OCI-LY1 (cell line): ENCODE results near the gene MACROD1.

Experiments
- H2AFZ ChIP-seq: fragments of 200-600 bp; sonication (generic), shearing (Covaris generic); 2 replicates; pipeline ENCODE4 v1.6.0; 2014; ENCODE audit warnings: antibody characterized with exemption, mild to moderate bottlenecking, low read length
- H3F3A ChIP-seq: fragments of 200-600 bp; sonication (generic), shearing (Covaris generic); 2 replicates; pipeline ENCODE4 v1.6.0; 2014; ENCODE audit warnings: mild to moderate bottlenecking, antibody characterized with exemption, low read length, moderate library complexity; ENCODE audit not compliant: insufficient read depth
- H3K27ac ChIP-seq: fragments of 200-600 bp; sonication (generic); 2 replicates; pipeline ENCODE4 v1.5.1; 2014; ENCODE audit warnings: low read length, mixed run types, mild to moderate bottlenecking, low read depth; ENCODE audit not compliant: poor library complexity, severe bottlenecking
- H3K27me3 ChIP-seq: fragments of 200-600 bp; sonication (generic); 2 replicates; pipeline ENCODE4 v1.6.0; 2014; ENCODE audit warnings: antibody characterized with exemption, mild to moderate bottlenecking, low read length, moderate library complexity; ENCODE audit not compliant: insufficient read depth
- H3K36me3 ChIP-seq: fragments of 200-600 bp; sonication (generic); 2 replicates; pipeline ENCODE4 v1.6.1; 2014; ENCODE audit warnings: mild to moderate bottlenecking, antibody characterized with exemption, low read length, moderate library complexity, mixed read lengths; ENCODE audit not compliant: insufficient read depth
- H3K4me1 ChIP-seq: fragments of 200-600 bp; sonication (generic); 2 replicates; pipeline ENCODE4 v1.5.1; 2014; ENCODE audit warnings: mild to moderate bottlenecking, low read length, moderate library complexity; ENCODE audit not compliant: insufficient read depth, severe bottlenecking
- H3K4me2 ChIP-seq: fragments of 200-600 bp; sonication (generic), shearing (Covaris generic); 2 replicates; pipeline ENCODE4 v1.6.1; 2014; ENCODE audit warnings: low read length
- H3K4me3 ChIP-seq: fragments of 200-600 bp; sonication (generic); 2 replicates; pipeline ENCODE4 v1.5.1; 2014; ENCODE audit warnings: low read length, low read depth, mild to moderate bottlenecking, mixed read lengths; ENCODE audit not compliant: poor library complexity, severe bottlenecking
- H3K79me2 ChIP-seq: fragments of 200-600 bp; shearing (Covaris generic); 2 replicates; pipeline ENCODE4 v1.6.1; 2016; ENCODE audit warnings: mixed run types, low read length, mixed read lengths; ENCODE audit not compliant: insufficient read depth
- H3K9ac ChIP-seq: fragments of 200-600 bp; sonication (generic), shearing (Covaris generic); 2 replicates; pipeline ENCODE4 v1.6.1; 2014; ENCODE audit warnings: mild to moderate bottlenecking, low read length, mixed read lengths
- H3K9me2 ChIP-seq: fragments of 200-600 bp; sonication (generic), shearing (Covaris generic); 2 replicates; pipeline ENCODE4 v1.6.1; 2014; ENCODE audit warnings: low read depth, mild to moderate bottlenecking, low read length, mixed read lengths
- H3K9me3 ChIP-seq: fragments of 200-600 bp; shearing (Covaris generic); 2 replicates; pipeline ENCODE4 v1.6.1; 2014; ENCODE audit warnings: low read length, mixed read lengths
- H4K20me1 ChIP-seq: fragments of 200-600 bp; sonication (generic), shearing (Covaris generic); 2 replicates; pipeline ENCODE4 v1.6.0; 2016; ENCODE audit warnings: mild to moderate bottlenecking, low read length; ENCODE audit not compliant: insufficient read depth
- EZH2 ChIP-seq: fragments of 200-600 bp; sonication (generic), shearing (Covaris generic); IDR thresholded peaks from 2 replicates; pipeline ENCODE4 v1.8.0; 2017; ENCODE audit warnings: borderline replicate concordance, mixed run types, mild to moderate bottlenecking, antibody characterized with exemption, low read length, moderate library complexity, mixed read lengths
- TF ChIP-seq, protein P1 (sequence below): fragments of 200-600 bp; sonication (generic), shearing (Covaris generic); IDR thresholded peaks from 2 replicates; pipeline ENCODE4 v1.5.1; 2017; ENCODE audit warnings: mild to moderate bottlenecking, antibody characterized with exemption, low read length, moderate library complexity, mixed read lengths

MACROD1 gene

DNA sequence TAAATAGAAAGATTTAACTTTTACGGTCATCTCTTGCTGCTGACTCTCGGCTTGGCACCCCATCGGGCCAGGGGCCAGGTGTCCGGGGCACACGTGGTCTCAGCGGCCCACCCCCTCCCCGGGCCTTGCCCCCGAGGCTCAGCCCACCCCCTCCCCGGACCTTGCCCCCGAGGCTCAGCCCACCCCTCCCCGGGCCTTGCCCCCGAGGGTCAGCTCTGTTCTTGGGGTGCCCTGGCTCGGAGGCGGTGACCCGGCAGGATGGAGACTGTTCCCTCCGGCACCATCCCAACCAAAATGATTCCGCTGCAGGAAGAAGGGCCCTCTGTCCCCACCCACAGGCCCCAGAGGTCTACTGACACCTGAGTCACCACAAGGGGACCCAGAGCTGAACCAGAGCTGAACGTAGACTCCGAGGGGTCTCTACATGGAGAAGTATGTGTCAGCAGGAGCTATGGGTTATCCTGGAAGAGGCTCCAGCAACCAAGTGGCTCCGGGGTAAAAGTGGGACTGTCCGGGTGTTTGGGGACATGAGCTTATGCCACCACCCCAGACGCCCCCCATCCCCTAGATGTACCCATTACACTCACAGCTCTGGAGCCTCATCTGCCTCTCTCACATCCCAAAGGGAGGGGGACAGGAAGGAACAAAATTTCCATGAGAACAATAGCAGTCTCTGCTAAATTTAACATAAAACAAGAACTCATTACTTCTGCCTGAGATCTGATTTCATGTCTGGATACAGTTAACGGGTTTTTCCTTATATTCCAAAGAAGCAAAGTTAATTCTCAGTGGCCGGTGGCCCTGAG is 38.4 kb downstream of the MACROD1 start:
- no peak for TF ChIP-seq EZH2
- TF ChIP-seq, protein P1, sequence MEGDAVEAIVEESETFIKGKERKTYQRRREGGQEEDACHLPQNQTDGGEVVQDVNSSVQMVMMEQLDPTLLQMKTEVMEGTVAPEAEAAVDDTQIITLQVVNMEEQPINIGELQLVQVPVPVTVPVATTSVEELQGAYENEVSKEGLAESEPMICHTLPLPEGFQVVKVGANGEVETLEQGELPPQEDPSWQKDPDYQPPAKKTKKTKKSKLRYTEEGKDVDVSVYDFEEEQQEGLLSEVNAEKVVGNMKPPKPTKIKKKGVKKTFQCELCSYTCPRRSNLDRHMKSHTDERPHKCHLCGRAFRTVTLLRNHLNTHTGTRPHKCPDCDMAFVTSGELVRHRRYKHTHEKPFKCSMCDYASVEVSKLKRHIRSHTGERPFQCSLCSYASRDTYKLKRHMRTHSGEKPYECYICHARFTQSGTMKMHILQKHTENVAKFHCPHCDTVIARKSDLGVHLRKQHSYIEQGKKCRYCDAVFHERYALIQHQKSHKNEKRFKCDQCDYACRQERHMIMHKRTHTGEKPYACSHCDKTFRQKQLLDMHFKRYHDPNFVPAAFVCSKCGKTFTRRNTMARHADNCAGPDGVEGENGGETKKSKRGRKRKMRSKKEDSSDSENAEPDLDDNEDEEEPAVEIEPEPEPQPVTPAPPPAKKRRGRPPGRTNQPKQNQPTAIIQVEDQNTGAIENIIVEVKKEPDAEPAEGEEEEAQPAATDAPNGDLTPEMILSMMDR = no peak
- no peaks in the 10 kb centered on the region for H3K9me2 ChIP-seq
- no peaks in the 10 kb centered on the region for H3F3A ChIP-seq
- H3K4me3 ChIP-seq = no peak overlapping the region
- no peaks in the 10 kb centered on the region for H3K9me3 ChIP-seq
- H3K27ac ChIP-seq = no peak overlapping the region
- no peaks in the 10 kb centered on the region for H3K4me1 ChIP-seq
- no peaks in the 10 kb centered on the region for H3K79me2 ChIP-seq
- no peak overlapping the region for H3K9ac ChIP-seq
- H4K20me1 ChIP-seq = no peaks in the 10 kb centered on the region
- H2AFZ ChIP-seq = no peak overlapping the region
- H3K36me3 ChIP-seq = no peaks in the 10 kb centered on the region
- no peak overlapping the region for H3K4me2 ChIP-seq
- 0 out of 2 replicates have a peak, but pooled peaks cover 6% of the 10 kb centered on the region for H3K27me3 ChIP-seq

DNA sequence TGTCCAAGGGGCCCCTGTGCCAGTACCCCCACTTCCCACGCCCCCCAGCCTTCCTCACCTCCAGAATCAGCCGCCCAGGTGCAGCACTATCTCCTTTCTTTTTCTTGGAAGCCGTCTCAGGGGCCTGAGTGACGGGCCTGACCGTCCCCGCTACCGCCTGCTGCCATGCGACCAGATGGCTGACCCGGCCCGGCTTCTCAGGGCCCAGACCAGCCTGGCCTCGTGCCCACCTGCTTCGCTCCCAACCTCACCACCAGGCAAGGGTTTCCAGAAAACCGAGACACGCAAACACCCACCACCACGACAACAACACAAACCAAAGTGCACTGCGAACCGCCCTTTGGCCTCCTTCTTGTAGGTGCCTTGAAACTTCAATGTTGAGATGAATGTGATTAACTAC is 39.1 kb downstream of the MACROD1 start:
- TF ChIP-seq EZH2 = no peak
- TF ChIP-seq, protein P1 = no peak
- Histone ChIP-seq H3K9ac (no peak overlapping the region), H4K20me1 (no peaks in the 10 kb centered on the region), H3K27ac (no peak overlapping the region), H3K9me2 (no peaks in the 10 kb centered on the region), H3K4me2 (no peak overlapping the region), H3K9me3 (no peaks in the 10 kb centered on the region), H3K79me2 (no peaks in the 10 kb centered on the region), H3F3A (no peaks in the 10 kb centered on the region), H3K4me3 (no peak overlapping the region), H2AFZ (no peak overlapping the region), H3K27me3 (0 out of 2 replicates have a peak, but pooled peaks cover 6% of the 10 kb centered on the region), H3K4me1 (no peaks in the 10 kb centered on the region), H3K36me3 (no peaks in the 10 kb centered on the region)

DNA sequence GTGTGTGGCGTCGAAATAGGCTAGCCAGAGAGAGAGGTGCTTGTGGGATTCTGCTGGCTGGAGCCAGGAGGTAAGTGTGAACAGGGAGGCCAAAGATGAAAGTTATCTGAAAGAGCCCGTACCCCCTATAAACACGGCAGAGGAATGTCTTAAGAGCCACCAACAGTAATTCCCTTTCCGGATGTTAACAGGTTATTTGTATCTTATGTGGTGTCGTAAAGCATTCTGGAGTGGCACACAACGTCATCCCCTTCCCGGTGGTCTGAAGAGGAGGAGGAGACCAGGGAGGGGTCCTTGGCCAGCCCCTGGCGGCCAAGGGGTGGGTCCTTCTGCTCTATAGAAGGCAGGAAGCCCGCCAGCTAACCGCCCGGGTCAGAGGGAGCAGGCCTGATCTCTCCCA is 39.5 kb downstream of the MACROD1 start:
- Histone ChIP-seq H3K9ac (no peak overlapping the region), H3K79me2 (no peaks in the 10 kb centered on the region), H3K4me1 (no peaks in the 10 kb centered on the region), H3K27me3 (0 out of 2 replicates have a peak, but pooled peaks cover 6% of the 10 kb centered on the region), H2AFZ (no peak overlapping the region), H3K4me3 (no peak overlapping the region), H3K9me2 (no peaks in the 10 kb centered on the region), H3K9me3 (no peaks in the 10 kb centered on the region), H4K20me1 (no peaks in the 10 kb centered on the region), H3K4me2 (no peak overlapping the region), H3F3A (no peaks in the 10 kb centered on the region), H3K27ac (no peak overlapping the region), H3K36me3 (no peaks in the 10 kb centered on the region)
- TF ChIP-seq EZH2 = no peak
- TF ChIP-seq, protein P1 = no peak
